Fibroblast of skin of right biceps (primary cell): ENCODE measurements around the gene PLCB4.
"Not testable (repeated sequence)": the region's sequence is repeated elsewhere in the genome, so short reads cannot be mapped to it uniquely, and the experiment has no call there.

Source experiments
- DNase-seq: peaks from one replicate; pipeline ENCODE4 v3.0.0-alpha.2; 2013

Gene PLCB4

DNA sequence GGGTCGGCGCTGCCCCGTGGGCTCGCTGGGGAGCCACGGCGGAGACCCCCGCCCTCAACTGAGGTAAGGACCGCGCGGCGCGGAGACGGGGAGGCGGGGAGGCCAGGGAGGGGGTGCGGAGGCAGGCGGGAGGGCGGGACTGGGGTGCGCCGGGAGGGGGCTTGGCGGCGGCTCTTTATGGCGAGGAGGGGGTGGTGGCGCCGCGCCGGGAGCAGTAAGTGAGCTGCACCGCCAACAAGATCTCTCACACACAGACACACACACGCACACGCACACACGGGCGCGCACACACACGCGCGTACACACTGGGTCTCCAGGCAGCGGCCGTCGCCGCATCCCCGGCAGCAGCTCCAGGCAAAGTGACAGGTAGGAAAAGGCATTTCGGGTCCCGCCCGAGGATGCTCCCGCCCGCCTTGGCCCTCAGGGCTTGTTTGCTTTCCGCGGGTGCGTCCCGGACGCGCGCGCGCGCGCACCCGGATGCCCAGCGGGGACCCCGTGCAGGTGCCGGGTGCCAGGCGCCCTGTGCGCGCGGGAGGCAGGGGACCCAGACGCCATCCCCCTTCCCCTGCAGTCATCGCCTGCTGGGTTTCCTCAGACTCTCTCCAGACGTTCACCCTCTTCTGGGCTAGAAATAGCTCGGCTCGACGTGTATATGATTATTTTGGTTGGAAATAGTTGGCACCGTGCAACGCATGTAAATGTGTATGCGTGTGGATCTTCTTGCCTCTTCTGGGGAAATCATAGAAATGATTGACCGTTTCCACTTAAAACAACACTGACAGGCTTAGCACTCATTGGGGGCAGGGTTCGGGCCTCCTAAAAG is at the start of gene PLCB4:
PLCB4 (plus strand) TSS at position 247 of the 823 bp plus-strand sequence. CDS start 238,728 bp downstream, outside the sequence.
- DNase-seq, result peak; percentile 45

DNA sequence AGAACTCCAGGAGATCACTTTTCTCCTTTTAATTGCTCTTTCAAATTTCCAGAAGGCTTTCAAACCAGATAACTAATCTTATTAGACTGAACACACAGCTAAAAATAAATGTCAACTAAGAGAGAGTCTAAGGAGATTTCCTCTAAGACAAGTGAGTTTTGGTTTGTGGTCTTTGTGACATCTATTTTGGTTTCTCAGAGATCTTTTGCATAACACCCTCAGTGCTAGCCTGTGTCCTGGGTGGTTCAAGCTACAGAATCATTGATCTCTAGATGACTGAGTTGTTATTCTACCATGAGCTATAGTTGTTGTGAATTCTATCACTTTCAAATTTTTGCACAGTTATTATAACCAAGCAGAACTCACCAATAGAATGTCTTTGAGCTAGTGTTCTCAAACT is 49.1 kb upstream of the PLCB4 start:
- DNase-seq, result no peak

DNA sequence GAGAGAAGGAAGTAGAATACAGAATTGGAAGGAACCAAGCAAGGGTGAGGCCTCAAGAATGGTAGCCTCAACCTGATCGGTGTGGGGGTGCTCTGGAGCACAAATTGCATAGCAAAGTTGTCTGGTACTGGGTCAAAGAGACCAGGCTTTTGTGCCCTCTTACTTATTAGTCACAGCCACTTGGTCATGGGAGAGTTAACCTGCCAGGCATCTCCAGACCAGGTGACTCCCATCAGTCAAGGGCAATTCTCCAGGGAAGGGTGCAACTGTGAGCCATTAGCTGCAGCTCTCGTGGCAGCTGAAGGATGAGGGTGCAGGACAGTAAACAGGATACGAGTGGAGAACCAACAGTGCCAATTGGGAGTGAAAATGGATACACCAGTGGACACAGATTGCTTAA is 47.7 kb upstream of the PLCB4 start:
- DNase-seq, result no peak

DNA sequence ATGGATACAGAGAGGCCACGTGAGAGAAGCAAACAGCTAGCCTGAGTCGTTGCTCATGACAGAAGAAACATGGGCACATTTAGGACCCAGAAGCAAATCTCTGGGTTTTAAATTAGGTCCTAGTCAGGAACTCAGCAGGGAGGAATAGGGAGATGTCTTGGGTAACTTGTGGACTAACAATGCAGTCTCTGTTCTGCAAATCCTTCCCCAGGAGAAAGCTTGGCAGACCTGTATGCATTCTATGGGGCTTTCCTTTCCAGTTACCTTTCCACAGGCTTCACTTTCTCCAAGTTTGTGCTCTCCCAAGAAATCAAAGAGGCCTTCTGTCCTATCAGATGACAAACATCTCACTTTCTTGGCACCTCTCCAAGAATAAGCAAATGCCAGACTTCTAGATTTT is 47.2 kb upstream of the PLCB4 start:
- DNase-seq, result no peak

DNA sequence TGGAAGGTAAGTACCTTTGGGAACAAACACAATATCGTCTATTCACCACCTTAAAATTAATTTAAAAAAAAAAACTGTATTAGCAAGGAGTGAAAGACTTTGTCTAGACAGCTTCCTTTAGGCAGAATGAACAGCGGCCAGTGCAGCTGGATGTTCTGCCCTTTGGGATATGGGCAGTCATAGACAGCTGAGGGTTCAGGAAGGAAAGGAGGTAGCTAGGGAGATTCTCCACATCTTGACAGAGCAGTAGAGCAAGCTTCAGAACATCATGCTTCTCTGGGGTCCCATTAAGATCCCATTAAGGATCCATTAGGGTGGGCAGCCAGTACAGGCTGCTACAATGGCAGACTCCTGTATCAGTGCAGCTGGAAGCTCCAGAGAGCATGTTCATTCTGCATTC is 46.5 kb upstream of the PLCB4 start:
- no peak for DNase-seq

DNA sequence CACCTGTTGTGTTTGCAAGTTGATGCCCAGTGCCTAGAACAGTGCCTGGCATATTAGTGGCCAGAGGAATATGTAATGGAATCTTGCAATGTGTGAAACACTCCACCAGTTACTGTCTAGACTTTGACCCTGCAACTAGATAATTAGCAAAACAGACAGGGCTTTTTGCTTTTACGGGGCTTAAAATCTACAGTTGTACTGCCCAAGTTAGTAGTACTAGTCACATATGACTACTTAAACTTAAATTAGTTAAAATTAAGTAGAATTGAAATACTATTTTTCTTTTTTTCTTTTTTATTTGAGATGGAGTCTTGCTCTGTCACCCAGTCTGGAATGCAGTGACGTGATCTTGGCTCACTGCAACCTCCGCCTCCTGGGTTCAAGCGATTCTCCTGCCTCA is 44.3 kb upstream of the PLCB4 start:
- DNase-seq, result no peak

DNA sequence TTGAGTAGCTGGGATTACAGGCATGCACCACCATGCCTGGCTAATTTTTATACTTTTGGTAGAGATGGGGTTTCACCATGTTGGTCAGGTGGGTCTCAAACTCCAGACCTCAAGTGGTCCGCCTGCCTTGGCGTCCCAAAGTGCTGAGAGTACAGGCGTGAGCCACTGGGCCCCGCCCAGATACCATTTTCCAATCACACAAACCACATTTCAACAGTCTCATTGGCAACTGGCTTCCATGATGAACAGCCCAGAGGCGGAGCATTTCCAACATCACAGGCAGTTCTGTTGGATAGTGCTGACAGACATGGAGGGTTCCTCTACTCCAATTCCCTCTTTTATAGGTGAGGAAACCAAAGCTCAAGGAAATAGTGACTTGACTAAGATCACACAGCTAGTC is 43.9 kb upstream of the PLCB4 start:
- no peak for DNase-seq

DNA sequence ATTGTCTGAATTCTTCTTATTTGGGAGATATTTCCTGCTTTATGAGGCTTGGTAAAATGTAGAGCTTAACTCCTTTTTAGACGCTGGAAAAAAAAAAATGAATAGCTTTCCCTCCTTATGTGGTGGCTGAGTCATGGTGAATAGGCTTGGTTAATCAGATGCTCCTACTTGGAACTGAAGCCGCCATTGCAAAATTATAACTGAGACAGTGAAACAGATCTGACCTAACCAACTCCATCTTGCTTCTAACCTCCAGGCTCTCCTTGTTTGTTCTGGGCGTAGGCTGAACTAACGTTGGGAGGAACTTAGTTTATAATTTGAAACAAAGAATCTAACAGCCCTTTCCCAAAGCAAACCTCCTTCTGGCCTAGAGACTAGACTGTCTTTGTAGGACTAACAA is 43.2 kb upstream of the PLCB4 start:
- DNase-seq, result peak; percentile 83

DNA sequence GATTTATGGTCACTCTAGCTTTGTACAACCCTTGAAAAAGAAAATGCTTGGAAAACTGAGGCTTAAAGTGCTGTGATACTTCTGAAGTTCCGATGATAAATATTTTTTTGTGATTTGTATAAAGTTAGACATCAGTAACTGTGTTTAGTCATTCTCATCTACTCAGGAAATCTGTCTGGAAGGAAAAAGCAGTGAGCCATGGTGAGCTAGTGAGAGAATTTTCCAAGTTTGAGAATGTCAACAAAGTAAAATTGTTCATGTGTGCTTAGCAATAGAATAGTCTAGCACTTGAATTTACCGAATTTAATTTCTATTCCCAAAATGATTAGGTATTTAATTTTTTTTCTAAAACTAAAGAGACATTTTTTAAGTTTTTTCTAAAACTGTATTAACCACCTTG is 41.3 kb upstream of the PLCB4 start:
- DNase-seq, result no peak

DNA sequence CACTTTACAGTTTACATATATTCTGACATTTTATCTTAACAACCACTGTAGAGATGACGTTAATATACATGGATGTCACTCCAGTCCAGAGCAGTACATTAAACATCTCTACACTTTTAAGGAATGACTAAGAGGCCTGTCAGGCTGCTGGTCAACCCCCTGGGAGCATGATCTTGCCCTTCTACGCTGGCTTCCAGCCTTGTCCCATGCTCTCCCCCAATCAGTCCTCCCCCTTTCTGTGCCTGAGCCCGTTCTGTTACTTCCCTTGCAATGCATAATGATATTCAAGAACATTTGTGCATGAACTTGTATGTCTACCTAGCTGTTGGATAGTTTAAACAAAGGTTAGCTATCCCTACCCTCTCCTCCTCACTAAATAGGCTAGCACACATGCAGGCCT is 40.5 kb upstream of the PLCB4 start:
- peak; percentile 48 for DNase-seq

DNA sequence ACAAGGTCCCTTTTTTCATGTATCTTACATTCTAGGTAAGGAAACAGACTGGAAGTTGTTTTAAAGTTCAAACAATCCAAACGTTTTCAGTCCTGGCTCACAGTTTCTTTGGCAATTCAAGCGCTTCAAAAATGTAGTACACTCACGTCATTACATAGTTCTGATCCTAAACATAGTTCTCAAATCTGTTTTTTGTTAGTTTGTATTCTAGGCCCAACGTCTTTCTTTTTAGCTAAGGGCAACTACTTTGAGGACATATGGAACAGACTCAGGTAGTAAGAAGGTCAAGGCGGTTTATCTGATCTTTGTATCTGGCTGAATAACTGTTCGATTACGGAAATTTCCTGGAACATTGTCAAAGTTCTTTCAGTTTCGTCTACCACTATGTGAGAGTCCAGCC is 36.9 kb upstream of the PLCB4 start:
- DNase-seq, result peak; percentile 68

DNA sequence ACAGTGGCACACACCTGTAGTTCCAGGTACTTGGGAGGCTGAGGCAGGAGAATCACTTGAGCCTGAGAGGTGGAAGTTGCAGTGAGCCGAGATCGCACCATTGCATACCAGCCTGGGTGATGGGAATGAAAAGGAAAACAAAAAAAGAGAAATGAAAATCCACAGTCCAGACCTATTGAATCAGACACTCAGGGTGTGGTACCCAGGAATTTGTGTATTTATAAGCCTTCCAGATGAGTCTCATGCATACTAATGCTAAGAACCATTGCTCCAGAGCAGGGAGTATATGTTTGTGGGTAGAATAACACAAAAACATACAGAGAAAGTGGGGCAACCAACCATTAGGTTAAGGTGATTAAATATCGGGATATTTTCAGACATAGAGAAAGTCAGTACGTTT is 36.1 kb upstream of the PLCB4 start:
- DNase-seq, result peak; percentile 47

DNA sequence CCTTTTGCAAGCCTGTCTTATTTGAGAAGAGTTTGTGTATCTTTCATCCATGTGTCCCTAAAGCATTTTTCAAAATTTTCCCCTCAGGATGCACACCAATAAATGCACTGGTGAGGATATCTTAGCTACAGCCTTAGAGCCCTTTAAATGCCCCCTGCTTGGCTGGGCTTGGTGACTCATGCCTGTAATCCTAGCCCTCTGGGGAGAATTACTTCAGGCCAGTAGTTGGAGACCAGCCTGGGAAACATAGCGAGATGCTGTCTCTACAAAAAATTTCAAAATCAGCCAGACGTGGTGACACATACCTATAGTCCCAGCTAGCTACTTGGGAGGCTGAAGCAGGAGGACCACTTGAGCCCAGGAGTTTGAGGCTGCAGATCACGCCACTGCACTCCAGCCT is 33.8 kb upstream of the PLCB4 start:
- peak; percentile 94 for DNase-seq

DNA sequence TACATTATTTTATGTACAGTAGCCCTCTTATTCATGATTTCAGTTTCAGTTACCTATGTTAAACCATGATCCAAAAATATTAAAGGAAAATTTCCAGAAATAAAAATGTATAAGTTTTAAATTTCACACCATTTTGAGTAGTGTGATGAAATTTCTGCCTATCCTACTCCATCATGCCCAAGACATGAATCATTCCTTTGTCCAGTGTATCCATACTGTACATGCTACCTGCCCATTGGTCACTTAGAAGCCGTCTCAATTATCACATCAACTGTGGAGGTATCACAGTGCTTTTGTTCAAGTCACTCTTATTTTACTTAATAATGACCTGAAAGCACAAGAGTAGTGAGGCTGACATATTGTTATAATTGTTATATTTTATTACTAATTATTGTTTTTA is 32.3 kb upstream of the PLCB4 start:
- no peak for DNase-seq

DNA sequence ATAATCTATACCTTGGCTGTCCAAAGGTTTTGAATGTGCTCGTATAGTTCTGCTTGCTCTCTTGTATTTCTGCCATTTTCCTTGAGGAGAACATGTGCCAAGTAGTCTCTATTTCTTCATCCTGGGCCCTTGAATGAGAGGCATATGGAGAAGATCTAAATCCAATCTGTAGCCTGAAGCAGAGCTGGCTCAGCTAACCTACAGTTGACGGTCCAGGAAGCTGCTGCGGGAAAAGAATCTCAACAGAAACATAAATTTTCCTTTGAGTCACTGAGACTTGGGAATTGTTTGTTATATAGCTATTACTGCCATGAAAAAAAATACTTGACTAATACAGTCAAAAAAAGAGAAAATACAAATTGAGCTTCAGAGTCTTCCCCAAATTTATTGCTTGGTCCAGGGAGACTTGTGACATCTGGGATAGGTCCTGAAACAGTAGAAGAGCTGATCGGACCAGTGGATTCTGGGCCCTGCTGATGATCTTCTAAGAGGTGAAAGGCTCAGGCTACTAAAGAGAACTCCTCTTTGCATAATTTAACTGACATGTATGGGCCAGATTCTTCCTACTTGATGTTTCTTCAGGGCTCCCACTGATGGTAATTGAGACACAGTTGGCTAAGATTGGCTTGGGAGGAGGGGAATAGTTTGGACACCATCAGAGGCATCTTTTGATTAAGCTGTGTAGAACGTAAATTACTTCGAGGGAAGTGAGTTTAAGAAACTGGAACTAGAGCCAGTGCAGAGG is 29.9 kb upstream of the PLCB4 start:
- peak; percentile 75 for DNase-seq

DNA sequence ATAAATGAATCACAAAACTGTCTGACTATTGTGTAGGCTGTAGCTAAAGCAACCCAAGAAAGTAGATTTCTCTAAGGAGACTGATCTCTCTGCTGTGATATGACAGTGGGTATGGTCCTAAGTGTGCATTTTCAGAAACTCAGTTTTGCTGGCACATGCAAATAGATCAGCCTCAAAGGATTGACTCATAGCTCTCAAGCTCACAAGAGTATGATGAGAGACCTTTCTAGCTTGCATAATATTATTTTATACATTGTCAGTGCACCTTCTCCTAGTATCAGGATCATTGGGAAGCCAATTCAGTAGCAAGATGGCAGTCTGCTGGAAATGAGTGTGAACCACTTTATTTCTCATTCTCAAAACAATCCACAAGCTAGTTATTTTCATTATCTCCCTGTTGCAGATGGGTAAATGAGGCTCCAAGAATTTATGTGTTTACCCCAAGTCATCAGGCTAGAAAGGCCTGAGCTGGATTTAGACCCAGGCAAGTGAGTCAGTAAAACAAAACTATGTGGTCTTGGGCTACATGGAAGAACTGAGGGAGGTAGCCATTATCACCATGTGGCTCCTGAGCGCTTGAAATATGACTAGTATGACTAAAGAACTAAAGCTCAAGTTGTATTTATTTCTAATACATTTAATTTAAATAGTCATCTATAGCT is 27.9 kb upstream of the PLCB4 start:
- peak; percentile 81 for DNase-seq

DNA sequence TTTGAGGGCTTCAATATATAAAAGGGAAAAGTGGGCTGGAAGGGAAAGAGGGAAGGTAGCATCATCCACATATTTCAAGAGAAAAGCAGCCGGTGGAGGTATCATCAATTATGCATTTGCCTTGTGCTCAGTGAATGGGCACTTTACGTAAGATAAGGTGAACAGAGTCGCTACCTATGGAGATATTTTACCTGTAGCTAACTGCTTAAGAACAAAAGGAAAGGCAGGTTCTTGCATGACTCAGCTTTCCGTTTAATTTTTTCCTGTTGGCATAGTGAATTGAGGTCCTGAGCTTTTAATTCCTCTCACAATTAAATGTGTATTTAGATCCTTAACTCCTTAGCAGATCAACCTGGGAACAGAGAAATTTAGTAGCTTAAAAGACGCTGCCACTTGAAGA is 25.5 kb upstream of the PLCB4 start:
- DNase-seq, result no peak

DNA sequence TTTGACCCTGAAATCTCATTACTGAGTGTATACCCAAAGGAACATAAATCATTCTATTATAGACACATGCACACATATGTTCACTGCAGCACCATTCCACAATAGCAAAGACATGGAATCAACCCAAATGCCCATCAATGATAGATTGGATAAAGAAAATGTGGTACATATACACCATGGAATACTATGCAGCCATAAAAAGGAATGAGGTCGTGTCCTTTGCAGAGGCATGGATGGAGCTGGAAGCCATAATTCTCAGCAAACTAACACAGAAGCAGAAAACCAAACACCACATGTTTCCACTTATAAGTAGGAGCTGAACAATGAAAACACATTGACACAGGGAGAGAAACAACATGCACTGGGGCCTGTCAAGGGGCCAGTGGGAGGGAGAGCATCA is 21.0 kb upstream of the PLCB4 start:
- DNase-seq, result not testable (repeated sequence)

DNA sequence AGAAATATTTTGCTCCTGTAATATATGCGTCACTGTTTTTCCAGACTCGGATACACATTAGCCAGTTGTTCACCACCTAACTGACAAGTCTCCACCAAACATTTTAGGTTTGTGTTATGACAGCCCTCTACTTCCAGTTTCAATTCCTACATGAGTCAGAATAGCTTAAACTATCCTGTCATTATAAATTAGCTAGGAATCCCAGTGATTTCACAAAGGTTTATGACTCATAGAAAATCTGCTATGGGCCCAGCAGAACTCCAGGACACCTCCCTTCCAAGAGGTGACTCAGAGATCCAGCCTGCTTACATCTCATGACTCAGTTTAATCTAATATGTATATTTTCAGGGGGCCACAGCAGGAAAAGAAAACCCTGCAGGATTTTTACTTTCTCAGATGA is 17.4 kb upstream of the PLCB4 start:
- DNase-seq, result peak; percentile 99

DNA sequence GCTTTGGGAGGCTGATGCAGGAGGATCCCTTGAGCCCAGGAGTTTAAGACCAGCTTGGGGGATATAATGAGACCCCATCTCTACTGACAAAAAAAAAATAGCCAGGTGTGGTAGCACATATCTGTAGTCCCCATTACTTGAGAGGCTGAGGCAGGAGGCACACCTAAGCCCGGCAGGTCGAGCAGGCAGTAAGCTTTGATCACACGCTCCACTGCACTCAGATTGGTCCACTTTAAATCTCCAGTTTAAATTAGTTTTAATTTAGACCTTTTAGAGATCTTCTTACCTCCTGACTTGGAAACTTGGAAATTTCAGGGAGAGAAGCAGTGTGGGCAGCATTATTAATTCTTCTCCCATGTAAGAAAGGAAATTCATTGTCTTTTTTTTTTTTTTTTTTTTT is 16.8 kb upstream of the PLCB4 start:
- no peak for DNase-seq

DNA sequence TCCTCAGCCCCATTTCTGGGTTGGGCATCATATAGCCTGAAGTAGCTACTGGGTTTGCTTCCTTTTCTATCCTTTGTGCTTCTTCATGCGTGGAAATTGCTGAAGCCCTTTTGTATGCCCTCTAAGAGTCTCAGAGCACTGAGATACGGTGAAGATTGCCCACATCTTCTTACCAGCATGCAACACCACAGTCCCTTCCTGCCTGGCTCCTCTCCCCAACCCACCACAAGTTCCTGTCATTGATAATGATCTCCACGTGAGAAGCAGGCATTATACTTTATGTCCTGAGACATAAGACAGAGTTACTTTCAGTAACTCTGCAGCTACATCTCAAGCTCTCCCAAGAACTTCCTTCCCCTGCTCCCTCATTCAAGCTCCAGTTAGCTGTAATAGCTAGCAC is 15.8 kb upstream of the PLCB4 start:
- no peak for DNase-seq

DNA sequence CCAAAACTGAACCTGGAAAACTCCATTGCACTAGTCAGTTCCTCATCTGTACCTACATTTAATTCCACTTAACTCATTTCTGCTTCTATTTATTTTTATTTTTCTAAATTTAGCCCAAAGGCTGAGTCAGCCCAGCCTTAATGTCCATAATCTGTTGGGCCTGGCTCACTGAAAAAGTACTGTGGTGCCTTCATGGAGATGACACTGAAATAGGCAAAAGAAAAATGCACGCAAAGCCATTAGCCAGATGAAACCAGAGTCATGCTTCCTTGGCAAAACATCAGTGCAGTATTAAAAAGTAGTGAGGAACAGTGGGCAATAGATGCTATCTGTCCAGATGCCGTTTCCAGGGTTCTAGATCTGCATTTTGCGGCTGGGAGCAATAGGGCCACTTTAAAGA is 14.7 kb upstream of the PLCB4 start:
- DNase-seq, result peak; percentile 86

DNA sequence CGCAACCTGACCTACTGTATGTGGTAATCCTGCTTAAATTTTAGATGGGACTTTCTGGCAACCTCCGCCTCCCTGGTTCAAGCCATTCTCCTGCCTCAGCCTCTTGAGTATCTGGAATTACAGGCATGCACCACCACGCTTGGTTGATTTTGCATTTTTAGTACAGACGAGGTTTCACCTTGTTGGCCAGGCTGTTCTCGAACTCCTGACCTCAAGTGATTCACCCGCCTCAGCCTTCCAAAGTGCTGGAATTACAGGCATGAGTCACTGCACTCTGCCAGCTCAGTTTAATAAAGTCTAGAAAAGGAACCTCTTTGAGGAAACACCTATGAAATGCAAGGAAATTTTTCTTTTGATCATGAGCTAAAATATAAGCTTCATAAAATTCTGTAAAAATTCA is 9.0 kb upstream of the PLCB4 start:
- DNase-seq, result peak; percentile 75

DNA sequence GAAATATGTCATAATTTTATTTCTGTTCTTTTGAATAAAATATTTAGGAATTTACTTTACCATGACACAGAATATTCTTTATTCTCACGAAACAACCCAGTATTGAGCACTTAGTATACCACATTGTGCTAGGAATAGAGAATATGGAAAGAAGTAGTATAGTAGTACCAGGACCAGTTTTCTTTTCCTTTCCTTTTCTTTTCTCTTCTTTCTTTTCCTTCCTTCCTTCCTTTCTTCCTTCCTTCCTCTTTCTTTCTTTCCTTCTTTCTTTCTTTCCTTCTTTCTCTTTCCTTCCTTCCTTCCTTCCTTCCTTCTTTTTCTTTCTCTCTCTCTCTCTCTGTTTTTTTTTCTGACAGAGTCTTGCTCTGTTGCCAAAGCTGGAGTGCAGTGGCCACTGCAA is 7.5 kb upstream of the PLCB4 start:
- DNase-seq, result no peak
